Caki2 (cell line): ENCODE data around the gene CNN2. TPM values are rescaled to one million over a fixed set of nuclear protein-coding genes. Genes with fewer than 3 reads are reported as not detected.

Experiments
- DNase-seq: peaks from one replicate; pipeline ENCODE4 v3.0.0-alpha.2; 2015; ENCODE audit warnings: low read depth
- in situ Hi-C: cut with HindIII; loops from 2 replicates; pipeline ENCODE4 v1.10.0; 2016; ENCODE audit warnings: low sequenced_read_pairs, low pct_unique_long_range_greater_than_20kb, mixed read lengths
- total RNA-seq: library from RNA; depleted of rRNA; stranded (reverse); fragments of >200 nt; shearing (Covaris generic); gene quantifications from 2 replicates; pipeline ENCODE4 v1.2.3, GENCODE V29; 2014; ENCODE audit warnings: low replicate concordance

Gene CNN2
- total RNA-seq, 1 experiment from 2014 or later: 93.1 TPM

DNA sequence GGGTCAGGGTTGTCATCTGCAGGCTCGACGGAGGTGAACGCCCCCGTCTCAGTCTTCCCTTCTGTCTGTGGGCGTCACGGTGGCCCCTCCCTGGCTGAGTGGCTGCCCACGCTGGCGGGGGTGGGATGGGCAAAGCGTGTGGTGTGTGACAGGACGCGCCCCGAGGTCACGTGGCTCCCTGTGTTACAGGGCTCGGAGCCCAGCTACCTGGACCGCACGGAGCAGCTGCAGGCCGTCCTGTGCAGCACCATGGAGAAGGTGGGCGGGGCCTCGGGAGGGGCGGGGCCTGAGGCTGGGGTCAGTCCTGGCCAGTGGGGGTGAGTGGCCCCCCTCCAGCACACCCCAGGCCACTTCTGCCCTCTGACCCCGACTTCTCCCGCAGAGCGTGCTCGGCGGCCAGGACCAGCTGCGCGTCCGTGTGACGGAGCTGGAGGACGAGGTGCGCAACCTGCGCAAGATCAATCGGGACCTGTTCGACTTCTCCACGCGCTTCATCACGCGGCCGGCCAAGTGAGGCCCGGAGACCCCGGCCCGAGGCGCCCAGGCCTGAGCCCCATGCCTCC is 32.5 kb upstream of the CNN2 start:
- in situ Hi-C loops: no loop called here
- no peak for DNase-seq

DNA sequence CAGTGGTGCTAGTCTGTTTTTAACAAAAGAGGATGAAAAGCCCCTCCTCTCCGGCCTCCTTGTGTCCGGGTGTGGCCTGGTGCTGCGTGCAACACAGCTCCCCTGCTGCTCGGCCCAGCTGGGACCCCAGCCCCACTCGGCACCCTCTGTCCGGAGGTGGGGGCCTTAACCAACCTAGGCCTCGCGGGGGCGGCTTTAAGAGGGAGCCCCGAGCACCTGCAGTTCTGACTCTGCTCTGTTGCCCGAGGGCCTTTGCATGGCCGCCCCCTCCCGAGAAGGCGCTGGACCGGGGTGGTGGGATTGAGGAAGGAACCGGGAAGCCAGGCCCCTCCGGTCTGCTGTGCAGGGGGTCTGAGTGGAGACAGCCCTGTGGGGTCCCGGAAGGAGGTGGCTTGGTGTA is 31.9 kb upstream of the CNN2 start:
- no peak for DNase-seq
- in situ Hi-C loops: no loop called here

DNA sequence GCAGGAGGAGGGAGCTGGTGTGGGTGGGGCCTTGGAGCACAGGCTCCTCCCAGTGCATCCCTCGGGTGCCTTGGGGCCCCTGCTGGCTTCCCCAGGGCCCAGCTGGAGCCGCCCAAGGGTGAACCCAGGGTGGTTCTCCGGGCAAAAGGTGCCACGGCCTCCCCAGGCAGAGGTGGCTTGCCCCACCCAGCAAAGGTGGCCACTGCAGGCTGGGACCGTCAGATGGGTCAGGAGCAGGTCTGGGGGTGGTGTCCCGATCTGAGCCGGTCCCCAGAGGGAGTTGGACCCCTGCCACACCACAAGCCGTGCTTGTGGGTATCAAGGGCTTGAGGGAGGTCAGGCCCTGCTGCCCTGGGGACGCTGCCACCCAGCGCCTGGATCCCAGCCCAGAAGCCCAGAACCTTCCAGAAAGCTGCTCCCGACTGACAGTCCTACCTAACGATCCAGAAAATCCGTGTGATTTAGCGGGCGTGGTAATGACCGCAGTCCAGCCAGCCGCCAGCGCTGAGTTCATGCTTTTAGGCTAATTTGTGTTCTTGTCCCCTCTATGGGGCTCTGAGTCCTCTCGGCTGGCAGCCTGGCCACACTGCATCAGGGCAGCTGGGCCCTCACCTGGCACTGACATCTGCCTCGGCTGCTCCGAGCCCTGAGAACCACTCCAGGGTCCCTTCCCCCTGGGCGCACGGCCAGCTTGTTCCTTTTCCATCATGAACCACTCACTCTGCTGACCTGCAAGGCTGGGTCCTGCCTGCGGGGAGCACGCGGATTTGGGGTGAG is 31.2 kb upstream of the CNN2 start:
- DNase-seq: peak; percentile 76
- in situ Hi-C loops: no loop called here

DNA sequence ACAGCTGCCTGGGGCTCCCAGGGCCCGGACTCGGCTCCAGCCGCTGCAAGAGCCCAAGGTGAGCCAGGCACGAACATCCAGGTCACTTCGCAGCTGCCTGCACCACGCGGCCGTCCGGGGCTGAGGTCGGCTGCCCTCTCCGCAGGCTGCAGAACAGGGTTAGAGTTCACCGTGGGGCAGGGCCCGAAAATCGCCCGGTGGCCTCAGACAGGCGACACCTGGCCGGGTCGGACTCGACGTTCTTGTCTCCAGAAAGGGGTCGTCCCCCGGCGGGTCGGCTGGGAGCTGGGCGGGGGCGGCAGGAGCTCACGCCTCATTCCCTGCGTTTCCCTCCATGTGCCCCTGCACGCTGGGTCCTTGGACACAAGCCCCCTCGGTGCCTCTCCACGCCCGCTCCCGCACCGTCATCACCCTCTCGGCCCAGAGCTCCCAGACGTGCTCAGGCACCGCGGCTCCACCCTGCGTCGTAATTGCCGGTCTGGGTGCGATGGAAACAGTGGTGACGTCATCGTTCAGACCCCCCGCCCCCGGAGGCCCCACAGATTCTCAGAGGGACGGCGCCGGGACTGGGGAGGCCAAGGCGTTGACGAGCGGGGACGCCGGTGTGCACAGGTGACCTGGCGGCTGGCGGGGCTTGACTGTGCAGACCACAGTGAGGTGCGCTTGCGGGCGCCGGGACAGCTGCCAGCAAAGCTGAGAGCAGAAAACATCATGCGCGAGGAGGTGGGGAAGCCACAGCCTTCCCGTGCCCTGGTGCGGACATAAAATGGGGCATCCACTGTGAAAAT is 30.2 kb upstream of the CNN2 start:
- DNase-seq: peak; percentile 23
- in situ Hi-C loops: no loop called here

DNA sequence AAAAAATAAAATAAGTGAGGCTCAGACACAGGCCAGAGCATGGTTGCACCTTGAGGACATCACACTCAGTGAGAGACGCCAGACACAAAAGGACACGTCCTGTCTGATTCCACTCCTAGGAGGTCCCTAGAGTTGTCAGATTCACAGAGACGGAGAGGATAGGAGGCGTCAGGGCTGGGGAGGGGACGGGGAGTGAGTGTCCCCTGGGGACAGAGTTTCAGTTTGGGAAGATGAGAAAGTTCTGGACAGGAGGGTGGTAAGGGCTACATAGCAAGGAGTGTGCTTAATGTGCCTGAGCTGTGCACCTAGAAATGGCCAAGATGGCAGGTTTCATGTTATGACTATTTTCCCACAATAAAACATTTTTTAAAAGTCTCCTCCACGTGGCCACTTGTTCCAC is 28.3 kb upstream of the CNN2 start:
- in situ Hi-C loops: no loop called here
- DNase-seq: no peak

DNA sequence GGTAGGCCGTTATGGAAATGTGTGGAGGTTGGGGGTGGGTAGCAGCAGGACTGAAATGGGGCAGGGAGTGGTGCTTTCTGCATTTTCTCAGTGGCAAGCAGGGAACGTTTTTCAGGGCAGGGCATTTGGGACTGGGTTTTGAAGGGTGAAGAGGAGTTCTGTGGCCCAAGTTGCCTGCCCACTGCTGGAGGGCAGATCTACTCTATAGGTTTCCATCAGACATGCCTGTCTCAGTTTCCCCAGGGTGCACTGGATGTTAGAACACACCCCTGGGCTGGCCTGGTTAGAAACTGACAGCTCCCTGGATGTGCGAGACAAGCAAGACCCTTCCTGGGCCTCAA is 27.1 kb upstream of the CNN2 start:
- no peak for DNase-seq
- in situ Hi-C loops: no loop called here

DNA sequence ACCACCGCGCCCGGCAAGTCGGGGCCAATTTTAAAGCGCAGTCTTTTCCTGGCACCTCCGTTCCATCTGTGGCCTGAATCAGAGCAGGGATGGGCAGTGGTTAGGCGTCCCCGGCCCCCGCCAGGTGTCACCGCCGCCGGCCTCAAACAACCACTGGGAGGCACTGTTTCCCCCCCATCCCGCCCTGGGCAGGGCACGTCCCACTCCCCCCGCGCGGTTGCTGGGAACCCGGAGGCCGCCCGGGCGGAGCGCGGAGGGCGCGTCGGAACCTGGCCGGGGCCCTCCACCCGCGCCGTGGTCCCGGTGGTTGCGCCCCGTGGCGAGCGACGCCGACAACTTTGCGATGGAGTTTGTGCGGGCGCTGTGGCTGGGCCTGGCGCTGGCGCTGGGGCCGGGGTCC is 26.3 kb upstream of the CNN2 start, which contains the start of gene GRIN3B:
Gene GRIN3B (plus strand): TSS at position 325 of the 400 bp plus-strand sequence. CDS start 19 bp downstream, at position 344.
- DNase-seq: no peak
- in situ Hi-C loops: no loop called here

DNA sequence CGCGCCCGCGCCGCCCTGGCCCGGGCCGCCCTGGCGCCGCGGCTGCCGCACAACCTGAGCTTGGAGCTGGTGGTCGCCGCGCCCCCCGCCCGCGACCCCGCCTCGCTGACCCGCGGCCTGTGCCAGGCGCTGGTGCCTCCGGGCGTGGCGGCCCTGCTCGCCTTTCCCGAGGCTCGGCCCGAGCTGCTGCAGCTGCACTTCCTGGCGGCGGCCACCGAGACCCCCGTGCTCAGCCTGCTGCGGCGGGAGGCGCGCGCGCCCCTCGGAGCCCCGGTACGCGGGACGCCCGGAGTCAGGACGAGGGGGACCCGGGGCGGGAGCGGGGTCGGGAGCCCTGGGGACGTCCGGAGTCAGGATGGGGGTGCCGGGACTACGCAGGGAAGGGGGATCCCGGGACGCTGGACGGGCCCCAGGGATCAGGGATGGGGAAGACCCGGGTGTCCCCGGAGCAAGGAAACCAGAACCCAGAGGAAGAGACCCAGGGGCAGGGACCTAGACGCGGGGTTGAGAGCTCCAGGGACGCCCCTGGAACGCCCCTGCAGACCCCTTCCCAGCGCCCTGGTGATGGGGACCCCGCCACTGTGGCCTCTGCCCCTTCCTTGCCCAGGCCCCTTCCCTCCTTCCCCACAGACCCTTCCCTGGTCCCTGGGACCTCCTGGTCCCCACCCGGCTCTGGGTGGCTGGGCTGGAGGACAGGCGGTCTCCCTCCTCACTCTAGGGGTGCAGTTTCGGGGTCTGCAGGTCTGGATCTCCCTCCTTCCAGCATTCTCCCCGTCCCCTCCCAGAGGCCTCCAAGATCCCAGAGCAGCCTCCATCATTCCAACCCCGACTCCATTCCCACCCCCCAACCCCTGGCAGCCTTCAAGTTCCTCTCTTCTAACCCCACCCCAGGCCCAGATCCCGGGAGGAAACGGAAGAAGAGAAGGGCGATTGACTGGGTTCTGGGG is 25.5 kb upstream of the CNN2 start:
- in situ Hi-C loops: no loop called here
- DNase-seq: no peak

DNA sequence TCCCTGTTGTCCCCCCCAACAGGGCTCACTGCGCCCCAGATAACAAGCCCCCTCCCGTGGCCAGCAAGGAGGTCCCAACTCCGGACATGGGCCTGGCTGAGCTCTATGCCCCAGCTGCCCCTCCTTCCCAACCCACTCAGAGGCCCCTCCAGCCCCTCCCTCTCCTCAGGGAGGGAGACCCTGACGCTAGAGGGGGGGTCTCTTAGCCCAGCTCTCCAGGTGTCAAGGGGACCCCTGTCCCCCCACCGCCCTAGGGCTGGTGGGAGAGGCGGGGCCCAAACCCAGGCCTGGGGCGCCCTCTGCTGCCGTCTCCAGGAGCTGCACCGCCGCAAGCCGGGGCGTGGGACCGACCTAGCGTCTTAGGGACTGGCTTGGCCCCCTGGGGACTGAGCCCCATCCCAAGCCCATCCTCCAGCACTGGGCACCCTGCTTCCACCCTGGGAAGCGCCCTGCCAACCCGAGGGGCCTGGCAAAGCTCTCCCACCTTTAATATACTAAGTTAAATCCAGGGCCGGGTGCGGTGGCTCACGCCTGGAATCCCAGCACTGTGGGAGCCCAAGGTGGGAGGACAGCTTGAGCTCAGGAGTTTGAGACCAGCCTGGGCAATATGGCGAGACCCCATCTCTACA is 24.8 kb upstream of the CNN2 start:
- in situ Hi-C loops: no loop called here
- no peak for DNase-seq

DNA sequence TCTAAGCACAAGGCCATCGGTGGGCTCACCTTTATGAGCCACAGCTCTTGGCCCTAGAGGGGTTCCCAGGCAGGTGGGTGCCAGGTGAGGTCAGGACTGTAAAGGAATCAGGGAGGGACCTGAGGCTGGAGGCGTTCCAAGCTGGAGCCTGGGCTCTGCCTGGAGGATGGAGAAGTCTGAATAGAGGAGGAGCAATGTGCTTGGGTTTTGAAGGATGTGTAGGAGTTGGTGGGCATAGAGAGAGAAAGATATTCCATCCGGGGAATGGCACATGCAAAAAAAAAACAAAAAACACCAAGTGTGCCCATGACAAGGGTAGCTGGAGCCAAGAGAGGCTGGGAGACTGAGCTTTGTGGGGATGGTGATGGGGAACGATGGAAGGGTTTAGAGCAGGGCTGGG is 23.8 kb upstream of the CNN2 start:
- in situ Hi-C loops: no loop called here
- DNase-seq: no peak

DNA sequence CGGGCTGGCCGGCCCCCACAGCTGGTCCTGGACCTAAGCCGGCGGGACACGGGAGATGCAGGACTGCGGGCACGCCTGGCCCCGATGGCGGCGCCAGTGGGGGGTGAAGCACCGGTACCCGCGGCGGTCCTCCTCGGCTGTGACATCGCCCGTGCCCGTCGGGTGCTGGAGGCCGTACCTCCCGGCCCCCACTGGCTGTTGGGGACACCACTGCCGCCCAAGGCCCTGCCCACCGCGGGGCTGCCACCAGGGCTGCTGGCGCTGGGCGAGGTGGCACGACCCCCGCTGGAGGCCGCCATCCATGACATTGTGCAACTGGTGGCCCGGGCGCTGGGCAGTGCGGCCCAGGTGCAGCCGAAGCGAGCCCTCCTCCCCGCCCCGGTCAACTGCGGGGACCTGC is 23.1 kb upstream of the CNN2 start:
- in situ Hi-C loops: no loop called here
- no peak for DNase-seq

DNA sequence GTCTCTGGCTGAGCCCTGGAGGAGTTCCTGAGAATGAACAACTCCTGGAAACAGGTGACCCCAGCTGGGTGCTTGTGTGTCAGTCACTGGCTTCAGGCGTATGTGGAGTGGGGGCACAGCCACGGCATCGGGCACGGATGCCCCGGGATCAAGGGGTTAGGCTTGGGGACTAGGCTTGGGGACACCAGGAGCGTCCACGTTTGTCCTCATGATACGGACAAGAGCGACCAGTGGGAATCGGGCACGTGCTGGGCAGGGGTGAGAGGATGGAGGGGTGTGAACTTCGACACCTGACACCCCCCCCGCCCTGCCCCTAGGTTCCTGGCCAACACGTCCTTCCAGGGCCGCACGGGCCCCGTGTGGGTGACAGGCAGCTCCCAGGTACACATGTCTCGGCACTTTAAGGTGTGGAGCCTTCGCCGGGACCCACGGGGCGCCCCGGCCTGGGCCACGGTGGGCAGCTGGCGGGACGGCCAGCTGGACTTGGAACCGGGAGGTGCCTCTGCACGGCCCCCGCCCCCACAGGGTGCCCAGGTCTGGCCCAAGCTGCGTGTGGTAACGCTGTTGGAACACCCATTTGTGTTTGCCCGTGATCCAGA is 22.1 kb upstream of the CNN2 start:
- no peak for DNase-seq
- in situ Hi-C loops: no loop called here

DNA sequence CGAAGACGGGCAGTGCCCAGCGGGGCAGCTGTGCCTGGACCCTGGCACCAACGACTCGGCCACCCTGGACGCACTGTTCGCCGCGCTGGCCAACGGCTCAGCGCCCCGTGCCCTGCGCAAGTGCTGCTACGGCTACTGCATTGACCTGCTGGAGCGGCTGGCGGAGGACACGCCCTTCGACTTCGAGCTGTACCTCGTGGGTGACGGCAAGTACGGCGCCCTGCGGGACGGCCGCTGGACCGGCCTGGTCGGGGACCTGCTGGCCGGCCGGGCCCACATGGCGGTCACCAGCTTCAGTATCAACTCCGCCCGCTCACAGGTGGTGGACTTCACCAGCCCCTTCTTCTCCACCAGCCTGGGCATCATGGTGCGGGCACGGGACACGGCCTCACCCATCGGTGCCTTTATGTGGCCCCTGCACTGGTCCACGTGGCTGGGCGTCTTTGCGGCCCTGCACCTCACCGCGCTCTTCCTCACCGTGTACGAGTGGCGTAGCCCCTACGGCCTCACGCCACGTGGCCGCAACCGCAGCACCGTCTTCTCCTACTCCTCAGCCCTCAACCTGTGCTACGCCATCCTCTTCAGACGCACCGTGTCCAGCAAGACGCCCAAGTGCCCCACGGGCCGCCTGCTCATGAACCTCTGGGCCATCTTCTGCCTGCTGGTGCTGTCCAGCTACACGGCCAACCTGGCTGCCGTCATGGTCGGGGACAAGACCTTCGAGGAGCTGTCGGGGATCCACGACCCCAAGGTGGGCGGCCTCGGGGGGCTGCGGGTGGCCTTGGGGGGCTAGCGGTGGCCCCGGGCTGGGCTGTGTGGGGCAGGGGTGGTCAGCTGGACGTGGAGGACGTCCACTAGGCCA is 21.4 kb upstream of the CNN2 start:
- in situ Hi-C loops: no loop called here
- DNase-seq: no peak

DNA sequence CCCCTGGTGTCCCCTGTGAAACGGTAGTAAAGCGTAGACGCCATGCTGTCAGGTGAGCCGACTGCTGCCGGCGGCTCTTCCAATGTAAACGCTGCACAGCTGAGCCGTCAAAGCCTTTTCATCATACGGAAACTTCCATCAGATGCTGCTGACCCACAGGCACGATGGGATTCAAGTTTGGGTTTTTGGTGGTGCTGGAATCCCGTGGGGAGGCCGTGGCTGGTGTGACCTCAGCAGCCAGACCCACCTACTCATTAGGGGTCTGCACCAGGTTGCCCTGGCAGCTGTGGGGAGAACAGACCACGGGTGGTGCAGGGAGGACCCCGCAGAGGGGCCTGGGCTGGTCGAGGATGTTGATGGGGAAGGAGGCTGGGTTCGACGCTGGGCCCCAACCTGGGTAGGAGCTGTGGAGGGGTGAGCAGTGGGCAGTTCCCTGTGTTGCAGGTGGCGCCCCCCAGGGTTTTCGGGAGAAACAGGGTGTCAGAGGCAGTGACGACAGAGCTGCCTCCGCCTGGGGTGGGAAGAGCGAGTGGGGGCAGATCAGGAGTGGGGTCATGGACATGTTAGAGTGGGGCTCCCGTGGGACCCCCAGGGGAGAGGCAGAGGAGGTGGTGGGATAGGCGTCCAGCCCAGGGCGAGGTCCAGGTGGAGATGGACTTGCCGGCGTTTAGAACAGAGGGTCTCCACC is 19.6 kb upstream of the CNN2 start:
- DNase-seq: no peak
- in situ Hi-C loops: no loop called here

DNA sequence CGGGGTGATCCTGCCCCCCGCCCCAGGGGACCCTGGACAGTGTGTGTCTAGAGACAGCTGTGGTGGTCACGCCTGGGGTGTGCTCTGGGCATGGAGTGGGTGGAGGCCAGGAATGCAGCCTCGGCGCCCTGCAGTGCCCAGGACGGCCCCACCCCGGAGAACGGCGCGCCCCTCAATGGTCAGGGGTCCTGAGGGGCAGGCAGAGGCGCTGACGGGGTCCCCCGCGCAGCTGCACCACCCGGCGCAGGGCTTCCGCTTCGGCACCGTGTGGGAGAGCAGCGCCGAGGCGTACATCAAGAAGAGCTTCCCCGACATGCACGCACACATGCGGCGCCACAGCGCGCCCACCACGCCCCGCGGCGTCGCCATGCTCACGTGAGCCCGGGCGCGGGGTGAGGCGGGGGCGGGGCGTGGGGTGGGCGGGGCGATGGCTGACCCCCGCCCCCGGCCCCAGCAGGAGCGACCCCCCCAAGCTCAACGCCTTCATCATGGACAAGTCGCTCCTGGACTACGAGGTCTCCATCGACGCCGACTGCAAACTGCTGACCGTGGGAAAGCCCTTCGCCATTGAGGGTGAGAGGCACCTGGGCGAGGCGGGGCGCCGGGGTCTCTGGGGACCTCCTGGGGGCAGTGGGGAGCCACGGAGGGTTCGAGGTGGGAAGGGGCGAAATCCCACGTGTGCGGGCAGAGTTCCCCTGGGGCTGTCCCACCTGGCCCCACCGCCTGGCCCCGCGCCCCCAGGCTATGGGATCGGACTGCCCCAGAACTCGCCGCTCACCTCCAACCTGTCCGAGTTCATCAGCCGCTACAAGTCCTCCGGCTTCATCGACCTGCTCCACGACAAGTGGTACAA is 18.8 kb upstream of the CNN2 start:
- in situ Hi-C loops: no loop called here

More for the DNA sequence above, 18.8 kb upstream of the CNN2 start:
- no peak for DNase-seq
